Ramos (cell line): ENCODE data around the gene TSR2.

Source experiments
- in situ Hi-C: fragments of 300-500 bp; cut with MboI; formaldehyde crosslinking; loops from one replicate; pipeline ENCODE4 v1.14.3; 2022; ENCODE audit warnings: low sequenced_read_pairs; ENCODE audit not compliant: unreplicated experiment

Gene TSR2

DNA sequence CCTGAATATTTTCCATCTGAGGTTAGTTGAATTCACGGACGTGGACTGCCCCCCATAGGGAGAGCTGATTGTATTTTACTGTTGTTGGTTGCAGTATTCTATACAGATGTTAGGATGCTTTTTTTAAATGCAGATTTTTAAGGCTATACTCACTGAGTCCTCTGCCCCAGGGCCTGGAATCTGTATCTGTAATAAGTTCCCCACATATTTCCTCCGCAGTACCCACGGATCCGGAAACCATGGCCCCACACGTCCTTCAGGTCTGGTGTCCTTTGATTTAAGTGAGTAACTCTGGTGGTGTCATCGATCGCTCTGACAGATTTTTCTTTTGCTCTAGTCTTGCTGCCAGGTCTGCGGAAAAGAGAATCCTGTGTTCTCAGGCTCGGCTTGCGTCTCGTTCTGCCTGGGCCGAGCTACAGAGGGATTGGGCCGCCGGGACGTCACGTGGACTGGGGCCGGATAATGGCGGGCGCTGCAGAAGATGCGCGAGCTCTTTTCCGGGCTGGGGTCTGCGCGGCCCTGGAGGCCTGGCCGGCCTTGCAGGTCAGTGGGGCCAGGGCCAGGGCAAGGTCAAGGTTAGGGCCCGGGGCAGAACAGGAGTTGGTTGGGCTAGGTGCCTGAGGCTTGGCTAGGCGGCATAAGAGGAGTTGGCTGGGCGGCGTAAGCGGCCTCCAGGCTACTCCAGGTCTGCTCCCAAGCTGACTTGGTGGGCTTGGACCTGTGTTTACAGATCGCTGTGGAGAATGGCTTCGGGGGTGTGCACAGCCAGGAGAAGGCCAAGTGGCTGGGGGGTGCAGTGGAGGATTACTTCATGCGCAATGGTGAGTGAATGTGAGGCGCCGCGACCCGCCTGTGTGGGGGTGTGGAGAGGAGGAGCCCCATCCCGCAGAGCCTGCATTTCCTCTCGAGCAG lies at the start of gene TSR2:
Gene TSR2 (plus strand): TSS at position 445 of the 912 bp plus-strand sequence. CDS start 18 bp downstream, at position 463.
- in situ Hi-C loops, result loop anchor here (25.0 kb wide), 1 partner anchor 372 kb away; the partner anchor contains the start of gene MAGED2

DNA sequence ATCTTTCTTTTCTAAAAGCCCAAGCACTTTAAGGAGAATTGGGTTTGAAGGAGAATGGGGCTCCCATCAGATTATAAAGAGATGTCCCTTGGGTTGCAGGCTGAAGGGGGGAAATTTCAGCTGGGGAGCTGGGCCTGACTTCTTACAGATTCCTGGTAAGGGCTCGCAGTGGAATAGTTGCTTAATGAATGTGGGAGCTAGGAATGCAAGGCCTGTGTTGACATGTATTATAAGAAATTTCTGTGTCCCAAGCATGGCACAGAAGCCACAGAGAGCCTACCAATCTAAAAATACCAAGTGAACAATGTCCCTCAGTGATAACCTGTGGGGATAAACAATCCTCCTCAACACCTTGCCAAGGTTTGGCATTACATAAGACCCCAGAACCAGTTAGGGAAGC lies 43.1 kb upstream of the TSR2 start:
- in situ Hi-C loops, result no loop called here

- in situ Hi-C loops, result no loop called here
Observed at GRCh38 chrX:54407266-54407665, 32.9 kb upstream of the TSR2 start.

- in situ Hi-C loops, result no loop called here
Observed at GRCh38 chrX:54411732-54412131, 28.5 kb upstream of the TSR2 start.

GRCh38 chrX:54413753-54414152 lies 26.5 kb upstream of the TSR2 start:
- in situ Hi-C loops, result no loop called here

DNA sequence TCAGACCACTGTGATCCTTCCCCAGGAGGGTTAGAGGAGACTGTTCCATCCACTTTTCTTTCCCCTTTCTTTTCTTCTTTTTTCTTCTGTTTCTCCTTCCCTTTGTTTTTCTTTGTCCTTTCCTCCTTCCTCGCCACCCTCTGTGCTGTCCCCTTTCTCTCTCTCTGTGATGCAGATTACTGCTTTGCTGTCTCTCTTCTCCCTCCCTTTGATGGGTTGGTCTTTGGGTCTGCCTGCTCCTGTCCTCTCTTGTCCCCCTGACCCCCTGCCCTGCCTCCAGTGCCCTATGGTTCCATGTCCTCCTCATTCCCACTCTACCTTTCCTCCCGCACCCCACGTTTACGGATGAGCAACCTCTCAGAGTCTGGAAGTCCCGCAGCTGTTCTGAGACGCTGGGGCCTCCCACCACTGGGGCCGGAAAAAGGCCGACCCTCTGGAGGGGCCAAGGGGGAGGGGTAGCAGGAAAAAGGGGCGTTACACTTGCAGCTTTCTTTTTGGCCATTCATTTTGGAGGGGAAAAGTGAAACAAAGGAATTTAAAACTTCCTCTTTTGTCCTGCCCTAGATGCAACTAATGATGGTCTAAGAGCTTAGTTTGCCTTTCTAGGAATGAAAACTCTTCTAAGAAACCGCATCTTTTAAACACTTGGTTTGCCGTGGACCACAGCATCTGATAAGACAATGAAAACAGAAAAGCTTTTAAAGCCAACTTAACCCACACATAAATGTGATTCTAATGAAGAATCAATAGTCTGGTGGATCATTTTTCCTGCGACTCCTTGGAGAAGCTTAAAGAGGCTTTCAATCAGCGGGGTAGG lies 24.5 kb upstream of the TSR2 start:
- in situ Hi-C loops, result no loop called here

GRCh38 chrX:54416965-54417364 lies 23.2 kb upstream of the TSR2 start:
- in situ Hi-C loops, result no loop called here

DNA sequence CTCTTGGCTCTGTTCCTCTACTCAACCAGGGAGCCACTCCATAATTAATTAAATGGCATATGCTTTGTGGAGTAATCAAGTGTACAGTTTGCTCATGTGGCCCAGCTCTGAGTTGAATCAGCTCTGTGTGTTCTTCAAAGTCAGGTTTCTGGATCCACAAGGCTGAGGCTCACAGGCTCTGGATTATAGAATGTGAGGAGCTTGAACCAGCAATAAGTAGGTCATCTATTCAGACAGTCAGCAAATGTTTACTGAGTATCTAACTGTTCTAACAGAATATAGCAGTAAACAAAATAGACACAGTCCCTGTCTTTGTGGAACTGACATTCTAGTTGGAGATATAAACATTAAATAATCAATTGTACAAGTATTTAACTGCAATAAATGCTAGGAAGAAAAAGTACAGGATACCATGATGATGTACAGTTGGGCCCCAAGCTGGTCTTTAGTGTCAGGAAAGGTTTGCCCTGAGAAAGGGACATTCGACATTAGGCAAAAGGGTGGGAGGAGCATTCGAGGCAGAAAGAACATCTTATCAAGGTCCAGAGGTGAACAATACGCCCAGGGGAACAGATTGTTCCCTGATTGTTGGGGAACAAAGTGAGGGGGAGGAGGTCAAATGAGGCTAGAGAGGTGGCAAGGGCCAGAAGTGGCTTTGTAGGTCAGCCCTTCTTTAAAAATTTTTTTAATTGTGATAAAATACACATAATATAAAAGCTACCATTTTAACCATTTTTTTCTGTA lies 20.5 kb upstream of the TSR2 start:
- in situ Hi-C loops, result no loop called here

DNA sequence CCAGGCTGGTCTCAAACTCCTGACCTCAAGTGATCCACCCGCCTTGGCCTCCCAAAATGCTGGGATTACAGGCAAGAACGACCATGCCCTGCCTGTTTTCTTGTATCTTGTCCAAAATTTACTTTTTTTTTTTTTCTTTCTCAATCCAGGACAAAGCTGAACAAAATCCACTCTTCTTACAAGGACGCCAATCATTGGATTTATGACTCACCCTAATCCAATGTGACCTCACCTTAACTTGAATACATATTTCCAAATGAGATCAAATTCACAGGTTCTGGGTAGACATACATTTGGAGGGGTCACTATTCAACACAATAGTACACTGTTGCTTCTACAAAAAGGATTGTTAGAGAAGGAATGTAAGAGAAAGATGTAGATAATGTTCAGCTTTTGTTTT lies 18.0 kb upstream of the TSR2 start:
- in situ Hi-C loops, result no loop called here

GRCh38 chrX:54423161-54423888 lies 16.9 kb upstream of the TSR2 start:
- in situ Hi-C loops, result no loop called here

DNA sequence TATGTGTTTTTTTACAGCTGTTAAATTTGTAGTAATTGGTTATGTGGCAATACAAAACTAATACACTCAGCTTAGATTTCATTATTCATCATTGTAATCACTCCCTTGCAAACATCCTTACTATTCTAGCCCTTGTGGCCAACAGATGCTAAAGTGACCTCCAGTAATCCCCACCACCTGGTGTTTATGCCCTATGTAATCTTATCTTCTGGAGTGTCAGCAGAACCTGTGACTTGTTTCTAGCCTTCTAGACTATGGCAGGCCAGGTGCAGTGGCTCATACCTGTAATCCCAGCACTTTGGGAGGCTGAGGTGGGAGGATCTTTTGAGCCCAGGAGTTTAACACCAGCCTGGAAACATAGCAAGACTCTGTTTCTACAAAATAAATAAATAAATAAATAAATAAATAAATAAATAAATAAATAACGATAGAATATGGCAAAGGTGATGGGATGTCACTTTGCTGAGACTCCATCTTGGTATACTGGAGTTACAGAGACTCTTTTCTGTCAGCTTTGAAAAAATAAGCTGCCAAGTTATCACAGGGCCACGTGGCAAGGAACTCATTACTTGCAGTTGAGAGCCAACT lies 12.3 kb upstream of the TSR2 start:
- in situ Hi-C loops, result loop anchor here (25.0 kb wide), 1 partner anchor 384 kb away; the partner anchor contains the start of gene MAGED2

DNA sequence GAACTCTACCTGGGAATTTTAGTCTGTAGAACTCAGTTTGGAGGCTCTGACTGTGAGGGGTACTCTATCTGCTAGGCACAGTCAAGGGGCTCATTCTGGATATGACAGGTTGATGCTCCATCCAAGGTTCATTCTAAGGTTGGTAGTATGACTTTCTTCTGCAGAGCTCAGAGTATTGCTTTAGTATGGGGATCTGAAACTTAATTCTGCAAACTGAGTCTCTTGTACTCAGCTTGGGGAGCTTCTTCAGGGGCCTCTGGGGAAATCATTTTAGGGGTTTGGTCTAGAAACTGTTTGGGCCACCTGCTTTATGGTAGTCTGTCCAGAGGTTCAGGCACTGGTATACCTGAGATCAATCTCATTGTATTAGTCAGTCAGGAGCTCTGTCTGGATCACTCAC lies 9.7 kb upstream of the TSR2 start:
- in situ Hi-C loops, result loop anchor here (25.0 kb wide), 1 partner anchor 382 kb away; the partner anchor contains the start of gene MAGED2

GRCh38 chrX:54435121-54435520 lies 5.1 kb upstream of the TSR2 start:
- in situ Hi-C loops, result loop anchor here (25.0 kb wide), 1 partner anchor 377 kb away; the partner anchor contains the start of gene MAGED2

DNA sequence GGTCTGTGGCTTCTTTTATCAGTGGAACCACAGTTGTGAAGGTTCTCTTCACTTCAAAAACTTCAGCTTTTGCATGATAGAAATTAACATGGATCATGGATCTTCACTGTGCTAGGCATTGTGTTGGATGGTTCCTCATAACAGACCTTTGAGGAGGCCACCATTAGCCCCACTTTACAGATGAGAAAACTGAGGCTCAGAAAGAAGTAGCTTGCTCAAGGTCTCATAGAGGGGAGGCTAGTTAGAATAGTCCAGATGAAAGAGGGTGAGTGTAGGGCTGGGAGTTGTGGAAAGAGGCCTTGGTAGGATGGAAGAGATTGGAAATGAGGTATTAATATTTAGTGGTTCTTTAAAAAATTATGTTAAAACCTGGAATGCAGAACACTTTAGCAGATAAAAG lies 2.6 kb downstream of the TSR2 start:
- in situ Hi-C loops, result loop anchor here (25.0 kb wide), 1 partner anchor 370 kb away; the partner anchor contains the start of gene MAGED2

DNA sequence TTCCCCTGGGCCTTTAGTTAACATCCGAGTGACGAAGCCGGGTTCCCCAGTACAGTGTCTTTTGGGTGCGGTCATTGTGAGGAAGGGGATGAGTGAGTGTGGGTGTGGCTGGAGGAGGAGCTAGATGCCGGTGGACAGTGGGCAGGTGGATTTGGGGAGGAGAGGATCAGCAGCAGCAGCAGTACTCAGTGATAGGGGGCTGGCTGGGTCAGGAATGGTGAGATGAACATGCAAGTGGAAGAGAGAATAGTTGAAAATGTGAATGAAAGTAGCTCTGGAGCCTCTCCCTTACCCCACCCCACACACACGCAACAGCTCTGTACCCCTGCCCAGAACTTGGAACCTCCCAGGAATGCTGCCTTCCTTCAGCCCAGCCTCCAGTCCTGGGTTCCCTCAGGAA lies 4.5 kb downstream of the TSR2 start:
- in situ Hi-C loops, result loop anchor here (25.0 kb wide), 1 partner anchor 368 kb away; the partner anchor contains the start of gene MAGED2

GRCh38 chrX:54446084-54446483 lies 5.9 kb downstream of the TSR2 start:
- in situ Hi-C loops, result loop anchor here (25.0 kb wide), 1 partner anchor 366 kb away; the partner anchor contains the start of gene MAGED2

DNA sequence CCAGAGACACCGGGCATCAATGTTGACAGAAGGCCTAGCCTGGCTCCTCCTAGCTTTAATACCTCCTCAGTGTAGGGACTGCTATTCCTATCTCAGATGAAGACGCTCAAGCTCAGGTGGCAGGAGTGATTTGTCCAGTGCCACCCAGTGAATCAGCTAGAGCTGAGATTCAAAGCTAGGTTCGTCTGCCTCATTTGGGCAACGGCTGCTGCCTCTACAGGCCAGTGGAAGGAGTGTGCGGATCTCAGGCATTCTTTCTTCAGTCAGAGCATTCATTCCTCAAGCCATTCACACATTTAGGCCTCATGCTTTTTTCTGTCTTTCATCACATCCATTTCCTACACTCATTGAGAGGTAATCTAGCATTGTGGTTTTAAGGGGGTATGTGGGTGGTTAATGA lies 7.3 kb downstream of the TSR2 start:
- in situ Hi-C loops, result loop anchor here (25.0 kb wide), 1 partner anchor 365 kb away; the partner anchor contains the start of gene MAGED2

GRCh38 chrX:54449929-54450328 lies 9.7 kb downstream of the TSR2 start:
- in situ Hi-C loops, result loop anchor here (25.0 kb wide), 1 partner anchor 362 kb away; the partner anchor contains the start of gene MAGED2

- in situ Hi-C loops, result no loop called here
Observed at GRCh38 chrX:54452920-54453319, 12.7 kb downstream of the TSR2 start.
